ENCODE data around the gene EFCAB5. TPM values are rescaled to one million over a fixed set of nuclear protein-coding genes. Genes with fewer than 3 reads are reported as not detected.
A peak's percentile ranks its signal among the peaks of the same experiment; 100 is the strongest.

Gene EFCAB5
- total RNA-seq, 1 donor from 2014 or later: 1.00 TPM

- H3K4me2 ChIP-seq (ENCODE audit: low read length): peak overlapping the region; percentile 56
- H2AFZ ChIP-seq (ENCODE audit: low read depth, low read length): no peak overlapping the region
- H3K27me3 ChIP-seq (ENCODE audit: insufficient read depth, low read length): no peaks in the 10 kb centered on the region
- H3K4me1 ChIP-seq (ENCODE audit: insufficient read depth, low read length): peaks cover 19% of the 10 kb centered on the region
- no peaks in the 10 kb centered on the region for H3K36me3 ChIP-seq (ENCODE audit: insufficient read depth, low read length)
- H3K4me3 Mint-ChIP-seq (ENCODE audit: unreplicated experiment): no peak overlapping the region
- H3K27me3 Mint-ChIP-seq (ENCODE audit: low read depth, unreplicated experiment): no peaks in the 10 kb centered on the region
- peaks cover 2% of the 10 kb centered on the region for H3K36me3 Mint-ChIP-seq (ENCODE audit: low read depth, unreplicated experiment)
- peak overlapping the region; percentile 55 for H3K27ac ChIP-seq (ENCODE audit: low read depth, low read length)
- peak overlapping the region; percentile 37 for H3K27ac Mint-ChIP-seq (ENCODE audit: unreplicated experiment)
- FAIRE-seq: peak; percentile 23
- TF ChIP-seq CTCF (IDR thresholded peaks at IDR 0.05; ENCODE audit: insufficient read depth, low read depth, low read length) (no peak), EZH2 (IDR thresholded peaks at IDR 0.05; ENCODE audit: insufficient read depth, low read length) (no peak)
- H3K79me2 ChIP-seq (ENCODE audit: insufficient read depth, low read length): no peaks in the 10 kb centered on the region
- DNase-seq (ENCODE audit: low read depth): peak; percentile 5
- peaks cover 3% of the 10 kb centered on the region for H3K9me3 Mint-ChIP-seq (ENCODE audit: unreplicated experiment)
- H3K9me3 ChIP-seq (ENCODE audit: insufficient read depth, low read depth, low read length): no peaks in the 10 kb centered on the region
- H3K4me1 Mint-ChIP-seq (ENCODE audit: low read depth, unreplicated experiment): peaks cover 21% of the 10 kb centered on the region
- no peak overlapping the region for H3K4me3 ChIP-seq (ENCODE audit: insufficient read depth, low read depth, low read length)
- peak overlapping the region; percentile 31 for H3K9ac ChIP-seq (ENCODE audit: low read length)
- no peaks in the 10 kb centered on the region for H4K20me1 ChIP-seq (ENCODE audit: insufficient read depth, low read length)
Measured at GRCh38 chr17:30091121-30091670, 149.8 kb downstream of the EFCAB5 start.

- peaks cover 3% of the 10 kb centered on the region for H3K9me3 Mint-ChIP-seq (ENCODE audit: unreplicated experiment)
- peak; percentile 93 for FAIRE-seq
- peak overlapping the region; percentile 37 for H3K27ac Mint-ChIP-seq (ENCODE audit: unreplicated experiment)
- H3K4me3 ChIP-seq (ENCODE audit: insufficient read depth, low read depth, low read length): no peak overlapping the region
- peaks cover 2% of the 10 kb centered on the region for H3K36me3 Mint-ChIP-seq (ENCODE audit: low read depth, unreplicated experiment)
- H3K36me3 ChIP-seq (ENCODE audit: insufficient read depth, low read length): no peaks in the 10 kb centered on the region
- H3K9ac ChIP-seq (ENCODE audit: low read length): peak overlapping the region; percentile 31
- no peaks in the 10 kb centered on the region for H3K27me3 ChIP-seq (ENCODE audit: insufficient read depth, low read length)
- no peaks in the 10 kb centered on the region for H3K79me2 ChIP-seq (ENCODE audit: insufficient read depth, low read length)
- TF ChIP-seq EZH2 (IDR thresholded peaks at IDR 0.05; ENCODE audit: insufficient read depth, low read length) (no peak), CTCF (IDR thresholded peaks at IDR 0.05; ENCODE audit: insufficient read depth, low read depth, low read length) (no peak)
- no peak overlapping the region for H2AFZ ChIP-seq (ENCODE audit: low read depth, low read length)
- H3K27ac ChIP-seq (ENCODE audit: low read depth, low read length): peak overlapping the region; percentile 55
- peaks cover 19% of the 10 kb centered on the region for H3K4me1 ChIP-seq (ENCODE audit: insufficient read depth, low read length)
- H3K4me1 Mint-ChIP-seq (ENCODE audit: low read depth, unreplicated experiment): peaks cover 21% of the 10 kb centered on the region
- peak overlapping the region; percentile 56 for H3K4me2 ChIP-seq (ENCODE audit: low read length)
- no peaks in the 10 kb centered on the region for H3K27me3 Mint-ChIP-seq (ENCODE audit: low read depth, unreplicated experiment)
- H4K20me1 ChIP-seq (ENCODE audit: insufficient read depth, low read length): no peaks in the 10 kb centered on the region
- peak; percentile 91 for DNase-seq (ENCODE audit: low read depth)
- no peak overlapping the region for H3K4me3 Mint-ChIP-seq (ENCODE audit: unreplicated experiment)
- H3K9me3 ChIP-seq (ENCODE audit: insufficient read depth, low read depth, low read length): no peaks in the 10 kb centered on the region
Measured at GRCh38 chr17:30091771-30092170, 150.3 kb downstream of the EFCAB5 start.

- Histone ChIP-seq H3K9me3 (ENCODE audit: insufficient read depth, low read depth, low read length) (no peaks in the 10 kb centered on the region), H3K27me3 (ENCODE audit: insufficient read depth, low read length) (no peaks in the 10 kb centered on the region), H3K9ac (ENCODE audit: low read length) (no peak overlapping the region), H3K4me1 (ENCODE audit: insufficient read depth, low read length) (peaks cover 19% of the 10 kb centered on the region), H3K79me2 (ENCODE audit: insufficient read depth, low read length) (no peaks in the 10 kb centered on the region), H4K20me1 (ENCODE audit: insufficient read depth, low read length) (no peaks in the 10 kb centered on the region), H3K4me3 (ENCODE audit: insufficient read depth, low read depth, low read length) (no peak overlapping the region), H3K27ac (ENCODE audit: low read depth, low read length) (no peak overlapping the region), H3K4me2 (ENCODE audit: low read length) (no peak overlapping the region), H2AFZ (ENCODE audit: low read depth, low read length) (no peak overlapping the region), H3K36me3 (ENCODE audit: insufficient read depth, low read length) (no peaks in the 10 kb centered on the region)
- Mint-ChIP-seq H3K27ac (ENCODE audit: unreplicated experiment) (no peak overlapping the region), H3K36me3 (ENCODE audit: low read depth, unreplicated experiment) (peaks cover 2% of the 10 kb centered on the region), H3K4me3 (ENCODE audit: unreplicated experiment) (no peak overlapping the region), H3K4me1 (ENCODE audit: low read depth, unreplicated experiment) (peaks cover 21% of the 10 kb centered on the region), H3K9me3 (ENCODE audit: unreplicated experiment) (peaks cover 3% of the 10 kb centered on the region), H3K27me3 (ENCODE audit: low read depth, unreplicated experiment) (no peaks in the 10 kb centered on the region)
- no peak for FAIRE-seq
- TF ChIP-seq CTCF (IDR thresholded peaks at IDR 0.05; ENCODE audit: insufficient read depth, low read depth, low read length) (no peak), EZH2 (IDR thresholded peaks at IDR 0.05; ENCODE audit: insufficient read depth, low read length) (no peak)
- no peak for DNase-seq (ENCODE audit: low read depth)
Measured at GRCh38 chr17:30092886-30093285, 151.5 kb downstream of the EFCAB5 start.

All from astrocyte (in vitro differentiated cells and primary cell).